HG02588 (cell line): ENCODE measurements around the gene PPP1R7.
"Not testable (repeated sequence)": the region's sequence is repeated elsewhere in the genome, so short reads cannot be mapped to it uniquely, and the experiment has no call there.

Experiments used
- ATAC-seq: cut with Tn5 transposase; IDR thresholded peaks from one replicate; pipeline ENCODE4 v1.9.1; 2021; ENCODE audit warnings: mild to moderate bottlenecking, moderate library complexity; ENCODE audit not compliant: unreplicated experiment

PPP1R7 gene, protein sequence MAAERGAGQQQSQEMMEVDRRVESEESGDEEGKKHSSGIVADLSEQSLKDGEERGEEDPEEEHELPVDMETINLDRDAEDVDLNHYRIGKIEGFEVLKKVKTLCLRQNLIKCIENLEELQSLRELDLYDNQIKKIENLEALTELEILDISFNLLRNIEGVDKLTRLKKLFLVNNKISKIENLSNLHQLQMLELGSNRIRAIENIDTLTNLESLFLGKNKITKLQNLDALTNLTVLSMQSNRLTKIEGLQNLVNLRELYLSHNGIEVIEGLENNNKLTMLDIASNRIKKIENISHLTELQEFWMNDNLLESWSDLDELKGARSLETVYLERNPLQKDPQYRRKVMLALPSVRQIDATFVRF

GRCh38 chr2:241149925-241150659, at the start of gene PPP1R7:
Gene PPP1R7 (plus strand): TSS chr2:241150467. CDS start chr2:241150496, 29 bp downstream.
- ATAC-seq, result peak; percentile 76

DNA sequence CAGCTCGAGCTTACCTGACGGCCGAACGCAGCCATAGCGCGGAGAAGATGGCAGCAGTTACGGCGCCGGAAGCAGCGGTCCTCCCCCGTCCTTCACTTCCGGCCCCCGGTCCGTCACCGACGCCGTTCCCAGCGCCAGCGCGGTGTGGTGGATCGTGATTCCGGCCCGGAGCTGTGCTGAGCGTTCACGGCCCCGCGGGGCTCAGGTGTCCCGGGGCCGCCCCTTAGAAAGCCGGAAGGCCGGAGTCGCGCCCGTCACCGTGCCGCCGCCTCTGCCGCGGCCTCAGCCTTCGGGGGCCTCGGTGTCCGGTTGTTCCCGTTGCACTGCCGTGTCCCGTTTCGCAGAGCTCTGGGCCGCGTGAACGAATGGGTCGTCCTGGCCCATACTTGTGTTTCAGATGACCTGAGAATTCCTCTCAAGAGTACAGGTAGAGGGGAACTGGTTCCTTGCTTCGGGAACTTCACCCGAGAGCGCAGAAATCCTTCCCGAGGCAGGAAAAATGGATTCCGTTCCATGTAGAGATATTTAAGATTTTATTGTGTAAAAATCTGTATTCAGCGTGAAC, 47.9 kb upstream of the PPP1R7 start, which contains the start of gene MTERF4:
Gene MTERF4 (minus strand): TSS at position 49 of the 565 bp plus-strand sequence. CDS start 14 bp downstream, at position 35.
- ATAC-seq, result peak; percentile 88

DNA sequence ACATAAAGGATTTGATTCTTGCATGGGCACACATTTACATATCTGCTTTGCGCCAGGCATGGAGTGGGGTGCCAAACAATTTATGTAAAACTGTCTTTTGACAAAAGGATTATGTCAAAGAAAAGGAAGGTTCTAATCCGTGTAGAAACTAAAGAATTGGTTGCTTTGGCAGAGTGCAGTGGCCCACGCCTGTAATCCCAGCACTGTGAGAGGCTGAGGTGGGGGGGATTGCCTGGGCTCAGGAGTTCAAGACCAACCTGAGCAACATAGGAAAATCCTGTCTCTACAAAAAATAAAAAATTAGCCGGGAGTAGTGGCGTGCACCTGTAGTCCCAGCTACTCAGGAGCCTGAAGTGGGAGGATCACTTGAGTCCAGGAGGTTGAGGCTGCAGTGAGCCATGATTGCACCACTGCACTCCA, 47.1 kb upstream of the PPP1R7 start:
- ATAC-seq, result no peak

GRCh38 chr2:241104611-241105010, 45.7 kb upstream of the PPP1R7 start:
- ATAC-seq, result not testable (repeated sequence)

DNA sequence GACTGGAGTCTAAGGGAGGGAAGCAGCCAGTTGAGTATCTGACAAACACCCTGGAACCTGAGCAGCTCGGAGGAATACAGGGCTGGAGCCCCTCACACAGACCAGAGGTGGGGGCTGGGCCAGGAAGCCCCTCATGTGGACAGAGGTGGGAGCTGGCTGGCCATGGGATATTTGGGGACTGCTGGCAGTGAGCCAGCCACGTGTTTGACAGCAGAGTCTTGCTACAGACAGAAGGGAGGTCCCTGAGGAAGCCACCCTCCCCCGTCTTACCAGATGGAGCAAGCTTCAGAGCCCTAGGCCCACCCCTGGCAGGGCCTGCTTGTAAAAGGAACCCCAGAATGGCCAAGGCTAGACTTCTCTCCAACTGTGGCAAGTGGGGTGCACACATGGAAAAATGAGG, 44.6 kb upstream of the PPP1R7 start:
- no peak for ATAC-seq

- no peak for ATAC-seq
Observed at GRCh38 chr2:241107031-241107783, 43.1 kb upstream of the PPP1R7 start.

- no peak for ATAC-seq
Observed at GRCh38 chr2:241108271-241109209, 41.7 kb upstream of the PPP1R7 start.

GRCh38 chr2:241109210-241110088, 40.8 kb upstream of the PPP1R7 start:
- ATAC-seq, result no peak

DNA sequence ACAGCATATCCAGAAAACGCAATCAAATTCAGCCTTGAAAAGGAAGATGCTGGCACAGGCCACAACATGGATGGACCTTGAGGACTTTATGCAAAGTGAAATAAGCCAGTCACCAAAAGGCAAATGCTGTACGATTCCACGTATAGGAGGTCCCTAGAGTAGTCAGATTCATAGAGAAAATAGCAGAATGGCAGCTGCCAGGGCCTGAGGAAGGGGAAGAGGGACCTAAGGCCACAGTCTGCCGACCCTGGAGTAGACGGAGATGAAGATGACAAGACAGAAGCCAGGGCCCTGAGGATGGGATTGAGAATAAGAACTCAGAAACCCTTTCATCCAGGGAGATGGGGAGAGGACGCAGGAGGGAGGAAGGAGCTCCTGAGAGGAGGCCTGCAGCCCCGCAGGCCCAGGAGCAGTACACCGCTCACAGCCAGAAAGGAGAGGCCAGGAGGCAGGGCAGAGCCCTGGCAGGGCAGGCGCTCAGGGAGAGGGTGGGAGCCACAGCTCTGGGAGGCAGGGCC, 40.1 kb upstream of the PPP1R7 start:
- no peak for ATAC-seq

DNA sequence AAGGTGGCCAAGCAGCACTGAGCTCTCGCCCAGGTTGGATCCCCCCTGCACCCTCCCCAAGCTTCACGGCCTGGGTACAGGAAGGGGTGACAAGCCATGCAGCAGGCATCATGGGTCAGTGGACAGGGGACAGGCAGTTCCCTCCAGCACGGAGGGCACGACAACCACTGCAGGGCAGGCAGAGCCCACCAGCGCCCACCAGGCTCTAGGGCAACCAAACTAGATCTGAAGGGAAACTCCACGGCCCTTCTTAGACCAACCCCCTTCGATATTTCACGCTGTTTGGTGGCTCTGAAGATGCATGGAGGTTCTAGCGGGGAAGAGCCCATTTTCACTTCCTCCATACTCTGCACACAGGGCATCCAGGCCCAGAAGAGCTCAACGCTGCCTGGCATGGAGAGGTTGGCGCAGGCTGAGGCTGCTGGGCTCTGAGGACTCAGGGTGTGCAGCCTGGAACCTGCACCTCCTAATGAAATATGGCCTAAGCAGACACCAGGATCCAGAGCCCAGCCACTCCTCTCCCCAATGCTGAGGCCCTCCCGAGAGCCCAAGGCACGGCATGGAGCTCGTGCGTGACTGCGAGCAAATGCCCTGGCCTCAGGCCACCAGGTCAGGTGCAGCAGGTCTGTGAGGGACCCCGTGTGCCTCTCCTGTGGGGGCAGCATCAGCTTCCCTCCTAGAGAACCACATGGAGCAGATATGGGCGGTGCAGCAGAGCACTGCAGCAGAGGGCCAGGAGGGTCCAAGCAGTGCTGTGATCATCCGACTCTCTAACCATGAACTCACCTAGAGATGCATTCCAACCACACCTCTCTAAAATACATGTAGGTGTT, 39.4 kb upstream of the PPP1R7 start:
- ATAC-seq, result peak; percentile 37

GRCh38 chr2:241111440-241111805, 38.8 kb upstream of the PPP1R7 start:
- ATAC-seq, result peak; percentile 27

- no peak for ATAC-seq
Observed at GRCh38 chr2:241112046-241112445, 38.2 kb upstream of the PPP1R7 start.

- no peak for ATAC-seq
Observed at GRCh38 chr2:241112592-241112991, 37.7 kb upstream of the PPP1R7 start.

GRCh38 chr2:241114836-241115235, 35.4 kb upstream of the PPP1R7 start:
- no peak for ATAC-seq

DNA sequence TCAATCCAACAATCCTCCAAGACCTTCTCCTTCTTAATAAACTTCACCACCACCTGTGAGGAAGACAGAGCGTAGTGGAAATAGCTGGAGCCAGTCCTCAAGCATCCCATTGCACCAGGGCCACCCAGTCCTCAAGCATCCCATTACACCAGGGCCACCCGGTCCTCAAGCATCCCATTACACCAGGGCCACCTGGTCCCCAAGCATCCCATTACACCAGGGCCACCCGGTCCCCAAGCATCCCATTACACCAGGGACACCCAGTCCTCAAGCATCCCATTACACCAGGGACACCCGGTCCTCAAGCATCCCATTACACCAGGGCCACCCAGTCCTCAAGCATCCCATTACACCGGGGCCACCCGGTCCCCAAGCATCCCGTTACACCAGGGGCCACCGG, 34.9 kb upstream of the PPP1R7 start:
- ATAC-seq, result no peak

DNA sequence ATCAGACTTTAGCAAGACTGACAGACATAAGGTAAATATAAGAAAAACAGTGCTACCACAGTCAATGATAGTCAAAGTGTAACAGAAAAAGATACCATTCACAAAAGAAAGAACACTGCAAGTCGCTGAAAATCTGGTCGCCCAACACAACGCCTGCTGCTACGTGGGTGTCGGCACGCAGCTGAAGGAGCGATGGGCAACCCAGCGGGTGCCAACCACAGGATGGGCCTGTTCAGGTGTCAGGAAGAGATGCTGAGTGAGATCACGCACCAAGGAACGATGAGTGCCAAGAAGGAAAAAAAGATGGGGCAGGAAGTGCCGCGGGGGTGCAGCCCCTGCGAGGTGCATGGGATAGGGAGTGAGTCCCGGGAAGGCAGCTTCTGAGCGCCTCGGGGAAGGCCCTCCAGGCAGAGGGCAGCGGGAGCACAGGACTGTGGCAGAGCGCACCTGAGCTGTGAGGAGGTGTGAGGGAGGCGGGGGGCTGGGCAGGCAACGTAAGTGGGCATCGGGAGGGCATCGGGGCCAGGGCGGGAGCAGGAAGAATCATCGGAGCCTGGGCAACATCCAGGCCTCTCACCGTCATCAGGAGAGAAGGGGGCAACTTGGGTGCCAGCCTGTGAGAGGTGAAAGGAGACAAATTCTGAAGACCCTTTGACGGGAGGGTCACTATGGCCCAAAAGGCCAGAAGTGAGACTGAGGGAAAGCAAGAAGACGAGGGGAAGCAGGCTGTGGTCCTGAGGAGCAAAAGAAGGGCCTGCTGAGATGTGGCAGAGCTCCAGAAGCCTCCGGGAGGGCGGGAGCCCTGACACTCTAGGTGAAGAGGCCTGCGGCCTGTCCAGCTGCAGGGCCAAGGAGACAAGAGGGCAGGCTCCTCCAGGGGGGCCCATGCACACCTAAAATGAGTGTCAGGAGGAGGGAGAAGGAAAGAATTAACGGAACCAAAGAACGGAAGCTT, 33.4 kb upstream of the PPP1R7 start:
- no peak for ATAC-seq
